ENCODE measurements around the gene RELN.
"Not testable (repeated sequence)": the region's sequence is repeated elsewhere in the genome, so short reads cannot be mapped to it uniquely, and the experiment has no call there.

RELN gene

GRCh38 chr7:103921692-103922091 lies 67.8 kb downstream of the RELN start:
- Mint-ChIP-seq H3K4me3 (no peak overlapping the region), H3K27me3 (peaks cover 0 to 13% of the 10 kb centered on the region in 2 donors), H3K4me1 (ENCODE audit: low read depth in 2 of 2) (no peaks in the 10 kb centered on the region), H3K27ac (no peak overlapping the region), H3K9me3 (peaks cover 0 to 1% of the 10 kb centered on the region in 2 donors), H3K36me3 (ENCODE audit: insufficient read depth) (no peaks in the 10 kb centered on the region)
- no peak for DNase-seq
- no peak for ATAC-seq (replicated peaks)

GRCh38 chr7:103919272-103919868 lies 70.1 kb downstream of the RELN start:
- ATAC-seq (replicated peaks) = no peak
- no peak for DNase-seq
- H3K27me3 Mint-ChIP-seq = peaks cover 0 to 13% of the 10 kb centered on the region in 2 donors
- H3K4me3 Mint-ChIP-seq = no peak overlapping the region
- H3K27ac Mint-ChIP-seq = no peak overlapping the region
- H3K36me3 Mint-ChIP-seq (ENCODE audit: insufficient read depth) = no peaks in the 10 kb centered on the region
- H3K9me3 Mint-ChIP-seq = peaks cover 0 to 1% of the 10 kb centered on the region in 2 donors
- no peaks in the 10 kb centered on the region for H3K4me1 Mint-ChIP-seq (ENCODE audit: low read depth in 2 of 2)

DNA sequence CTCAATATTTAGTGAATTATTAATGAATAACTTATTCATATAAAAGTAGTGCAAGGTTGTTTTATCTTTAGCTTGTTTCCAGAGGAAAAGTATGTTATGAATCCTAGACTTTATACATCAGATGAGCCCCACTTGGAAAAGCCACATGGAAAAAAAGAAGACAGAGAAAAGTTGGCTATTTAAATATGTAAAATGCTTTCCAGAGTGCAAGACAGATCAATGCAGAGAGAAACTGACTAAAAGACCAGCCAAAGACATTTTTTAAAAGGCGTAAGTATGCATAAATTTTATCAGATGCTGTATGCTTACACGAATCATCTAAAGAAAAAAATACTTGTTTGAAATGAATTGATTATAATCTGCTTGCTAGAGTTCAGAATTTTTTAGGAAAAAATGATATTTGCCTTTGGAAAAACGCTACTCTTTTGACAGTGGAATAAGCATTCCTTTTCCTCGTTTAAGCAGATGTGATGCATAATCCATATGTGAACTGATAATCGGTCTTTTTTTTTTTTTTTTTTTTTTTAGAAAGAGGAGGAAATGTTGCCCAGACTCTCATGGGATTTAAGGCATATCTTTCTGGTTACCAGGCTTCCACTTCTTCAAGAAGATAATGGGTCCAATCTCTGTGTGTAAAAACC lies 70.7 kb downstream of the RELN start:
- Mint-ChIP-seq H3K4me1 (ENCODE audit: low read depth in 2 of 2) (no peaks in the 10 kb centered on the region), H3K27ac (no peak overlapping the region), H3K27me3 (peaks cover 0 to 13% of the 10 kb centered on the region in 2 donors), H3K9me3 (no peaks in the 10 kb centered on the region), H3K36me3 (ENCODE audit: insufficient read depth) (no peaks in the 10 kb centered on the region), H3K4me3 (no peak overlapping the region)
- no peak for DNase-seq
- ATAC-seq (replicated peaks) = no peak

DNA sequence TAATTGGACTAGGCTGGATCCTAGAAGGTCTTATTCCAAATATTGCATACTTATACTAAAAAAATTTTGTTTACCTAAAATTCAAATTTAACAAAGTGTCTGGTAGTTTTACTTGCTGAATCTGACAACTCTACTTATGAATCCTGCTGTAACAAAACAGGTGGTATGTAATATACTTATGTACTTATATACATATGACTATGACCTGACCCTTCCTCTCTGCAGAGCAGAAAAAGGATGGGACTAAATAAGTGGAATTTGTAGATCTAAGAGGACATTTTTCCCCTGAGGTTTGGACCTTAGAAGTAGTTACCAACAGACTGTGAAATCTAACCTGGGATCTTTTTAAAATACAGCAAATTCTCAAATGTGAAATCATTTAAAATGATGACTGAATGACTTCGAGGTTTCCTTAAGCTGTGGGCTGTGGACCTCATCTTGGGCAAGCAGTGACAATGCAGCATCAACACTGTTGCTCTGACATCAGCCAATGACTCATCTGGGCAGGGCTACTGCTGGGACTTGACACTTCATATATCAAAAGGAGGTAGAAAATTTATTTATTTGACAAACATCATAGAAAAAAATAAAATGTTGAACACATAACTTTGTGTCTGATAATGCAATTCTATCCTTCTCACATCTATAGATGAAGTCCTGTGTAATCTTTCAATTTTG lies 73.6 kb downstream of the RELN start:
- H3K4me1 Mint-ChIP-seq (ENCODE audit: low read depth in 2 of 2) = no peaks in the 10 kb centered on the region
- no peaks in the 10 kb centered on the region for H3K36me3 Mint-ChIP-seq (ENCODE audit: insufficient read depth)
- DNase-seq (no peak), ATAC-seq (replicated peaks) (no peak)
- H3K27me3 Mint-ChIP-seq = peaks cover 0 to 6% of the 10 kb centered on the region in 2 donors
- no peak overlapping the region for H3K4me3 Mint-ChIP-seq
- no peaks in the 10 kb centered on the region for H3K9me3 Mint-ChIP-seq
- H3K27ac Mint-ChIP-seq = no peak overlapping the region

GRCh38 chr7:103914147-103914899 lies 75.1 kb downstream of the RELN start:
- ATAC-seq (replicated peaks) (no peak), DNase-seq (no peak)
- Mint-ChIP-seq H3K27ac (no peak overlapping the region), H3K27me3 (peaks cover 0 to 6% of the 10 kb centered on the region in 2 donors), H3K4me1 (ENCODE audit: low read depth in 2 of 2) (no peaks in the 10 kb centered on the region), H3K4me3 (no peak overlapping the region), H3K9me3 (no peaks in the 10 kb centered on the region), H3K36me3 (ENCODE audit: insufficient read depth) (no peaks in the 10 kb centered on the region)

- no peaks in the 10 kb centered on the region for H3K36me3 Mint-ChIP-seq (ENCODE audit: insufficient read depth)
These were observed 76.4 kb downstream of the RELN start for GRCh38 chr7:103912891-103913605.

GRCh38 chr7:103911015-103911414 lies 78.4 kb downstream of the RELN start:
- H3K4me3 Mint-ChIP-seq; H3K27me3 Mint-ChIP-seq; DNase-seq; H3K9me3 Mint-ChIP-seq; H3K36me3 Mint-ChIP-seq (ENCODE audit: insufficient read depth); H3K27ac Mint-ChIP-seq; H3K4me1 Mint-ChIP-seq (ENCODE audit: low read depth in 2 of 2); ATAC-seq (replicated peaks): not testable (repeated sequence)

More at GRCh38 chr7:103912891-103913605, 76.4 kb downstream of the RELN start:
- Mint-ChIP-seq H3K4me3 (no peak overlapping the region), H3K4me1 (ENCODE audit: low read depth in 2 of 2) (no peaks in the 10 kb centered on the region), H3K27ac (no peak overlapping the region), H3K27me3 (peaks cover 0 to 6% of the 10 kb centered on the region in 2 donors), H3K9me3 (no peaks in the 10 kb centered on the region)
- DNase-seq (no peak), ATAC-seq (replicated peaks) (no peak)

- Mint-ChIP-seq H3K27me3 (no peaks in the 10 kb centered on the region), H3K9me3 (no peaks in the 10 kb centered on the region), H3K36me3 (ENCODE audit: insufficient read depth) (no peaks in the 10 kb centered on the region), H3K27ac (no peak overlapping the region), H3K4me3 (no peak overlapping the region), H3K4me1 (ENCODE audit: low read depth in 2 of 2) (no peaks in the 10 kb centered on the region)
- DNase-seq = no peak
- no peak for ATAC-seq (replicated peaks)
These were observed 83.5 kb downstream of the RELN start for GRCh38 chr7:103905997-103906396.

- Mint-ChIP-seq H3K9me3 (no peaks in the 10 kb centered on the region), H3K4me1 (ENCODE audit: low read depth in 2 of 2) (no peaks in the 10 kb centered on the region), H3K4me3 (no peak overlapping the region), H3K36me3 (ENCODE audit: insufficient read depth) (no peaks in the 10 kb centered on the region), H3K27me3 (no peaks in the 10 kb centered on the region), H3K27ac (no peak overlapping the region)
- no peak for DNase-seq
- ATAC-seq (replicated peaks) = no peak
These were observed 86.5 kb downstream of the RELN start for GRCh38 chr7:103902917-103903316.

DNA sequence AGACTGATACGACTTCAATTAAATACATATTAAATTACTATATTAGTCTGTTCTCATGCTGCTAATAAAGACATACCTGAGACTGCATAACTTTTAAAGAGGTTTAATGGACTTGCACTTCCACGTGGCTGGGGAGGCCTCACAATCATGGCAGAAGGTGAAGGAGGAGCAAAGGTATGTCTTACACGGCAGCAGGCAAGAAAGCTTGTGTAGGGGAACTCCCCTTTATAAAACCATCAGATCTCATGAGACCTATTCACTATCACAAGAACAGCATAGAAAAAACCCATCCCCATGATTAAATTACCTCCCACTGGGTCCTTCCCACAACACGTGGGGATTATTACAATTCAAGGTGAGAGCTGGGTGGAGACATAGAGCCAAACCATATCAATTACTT lies 92.6 kb downstream of the RELN start:
- H3K36me3 Mint-ChIP-seq (ENCODE audit: insufficient read depth); H3K4me3 Mint-ChIP-seq; H3K4me1 Mint-ChIP-seq (ENCODE audit: low read depth in 2 of 2); H3K9me3 Mint-ChIP-seq; ATAC-seq (replicated peaks); DNase-seq; H3K27ac Mint-ChIP-seq; H3K27me3 Mint-ChIP-seq: not testable (repeated sequence)

DNA sequence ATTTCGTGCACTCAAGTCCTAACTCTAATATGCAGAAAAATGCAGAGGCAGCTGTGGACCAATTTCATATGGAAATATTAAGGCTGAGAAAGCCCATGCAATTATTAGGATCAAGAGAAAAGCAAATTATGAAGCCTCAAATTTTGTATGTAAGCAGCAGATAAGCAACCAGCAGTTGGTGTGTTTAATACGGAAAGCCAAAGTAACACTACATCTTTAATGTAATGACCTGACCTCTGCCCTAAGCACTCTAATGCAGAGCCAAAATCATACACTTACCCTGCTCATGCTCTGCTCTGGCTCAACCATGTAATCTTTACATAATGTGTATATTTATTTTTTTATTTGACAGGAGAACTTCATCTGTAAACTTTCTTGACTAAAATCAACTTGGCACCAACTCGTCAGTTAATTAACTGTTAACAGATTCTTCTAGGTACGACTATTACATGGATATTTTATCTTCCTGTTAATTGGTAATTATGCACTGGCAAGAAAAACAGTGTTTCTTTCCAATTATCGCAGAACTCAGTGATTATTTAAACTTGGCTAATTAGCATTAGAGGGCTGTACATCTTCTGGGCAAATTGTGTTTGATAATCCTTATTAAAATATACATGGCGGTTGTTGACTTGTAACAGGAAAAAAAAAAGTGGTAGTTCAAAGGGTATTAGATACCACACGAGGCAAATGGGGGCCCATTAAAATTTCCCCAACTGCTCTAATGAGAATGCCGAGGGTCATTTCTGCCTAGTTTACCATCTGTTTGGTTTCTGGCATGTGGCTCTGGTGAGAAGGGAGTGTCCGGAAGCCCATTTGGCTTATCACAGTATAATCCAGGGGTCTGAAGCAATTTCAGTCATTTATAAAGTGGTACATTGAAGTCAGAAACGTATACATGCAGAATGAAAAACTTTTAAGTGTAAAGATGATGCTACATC lies 94.5 kb downstream of the RELN start:
- Mint-ChIP-seq H3K27ac (no peak overlapping the region), H3K4me3 (no peak overlapping the region), H3K36me3 (ENCODE audit: insufficient read depth) (peaks cover 3% of the 10 kb centered on the region), H3K4me1 (ENCODE audit: low read depth in 2 of 2) (no peaks in the 10 kb centered on the region), H3K9me3 (peaks cover 0 to 4% of the 10 kb centered on the region in 2 donors), H3K27me3 (no peaks in the 10 kb centered on the region)
- DNase-seq = no peak
- no peak for ATAC-seq (replicated peaks)

- H3K27me3 Mint-ChIP-seq = no peaks in the 10 kb centered on the region
- H3K27ac Mint-ChIP-seq = no peak overlapping the region
- peaks cover 0 to 7% of the 10 kb centered on the region in 2 donors for H3K9me3 Mint-ChIP-seq
- peaks cover 3% of the 10 kb centered on the region for H3K36me3 Mint-ChIP-seq (ENCODE audit: insufficient read depth)
- no peak for ATAC-seq (replicated peaks)
- no peak overlapping the region for H3K4me3 Mint-ChIP-seq
- H3K4me1 Mint-ChIP-seq (ENCODE audit: low read depth in 2 of 2) = no peaks in the 10 kb centered on the region
- no peak for DNase-seq
These were observed 96.1 kb downstream of the RELN start for GRCh38 chr7:103893350-103893749.
